HG03575 (cell line): ENCODE measurements around the gene MAVS.
"Not testable (repeated sequence)": the region's sequence is repeated elsewhere in the genome, so short reads cannot be mapped to it uniquely, and the experiment has no call there.

Experiments used
- ATAC-seq: cut with Tn5 transposase; IDR thresholded peaks from one replicate; pipeline ENCODE4 v1.9.1; 2021; ENCODE audit not compliant: unreplicated experiment, insufficient number of reproducible peaks, low FRiP score; ENCODE audit errors: extremely low read depth

Gene MAVS

GRCh38 chr20:3843490-3843889, 3.1 kb upstream of the MAVS start:
- no peak for ATAC-seq

GRCh38 chr20:3843990-3844619, 2.5 kb upstream of the MAVS start:
- ATAC-seq = not testable (repeated sequence)

- no peak for ATAC-seq
Observed at GRCh38 chr20:3846378-3846739, 275 bp upstream of the MAVS start.

- no peak for ATAC-seq
Observed at GRCh38 chr20:3847429-3847940, 851 bp downstream of the MAVS start.

- no peak for ATAC-seq
Observed at GRCh38 chr20:3848565-3848964, 1.9 kb downstream of the MAVS start.

GRCh38 chr20:3854462-3854871, 7.8 kb downstream of the MAVS start:
- ATAC-seq = no peak

- ATAC-seq = no peak
Observed at GRCh38 chr20:3857405-3857804, 10.8 kb downstream of the MAVS start.

- no peak for ATAC-seq
Observed at GRCh38 chr20:3858689-3859088, 12.1 kb downstream of the MAVS start.

GRCh38 chr20:3861191-3861590, 14.6 kb downstream of the MAVS start:
- ATAC-seq = no peak

- ATAC-seq = no peak
Observed at GRCh38 chr20:3862333-3862732, 15.7 kb downstream of the MAVS start.

GRCh38 chr20:3863317-3863716, 16.7 kb downstream of the MAVS start:
- ATAC-seq = no peak

GRCh38 chr20:3864518-3864917, 17.9 kb downstream of the MAVS start:
- ATAC-seq = no peak

- ATAC-seq = no peak
Observed at GRCh38 chr20:3865152-3865886, 18.7 kb downstream of the MAVS start.

- ATAC-seq = no peak
Observed at GRCh38 chr20:3865887-3866407, 19.3 kb downstream of the MAVS start.

- ATAC-seq = no peak
Observed at GRCh38 chr20:3866464-3866863, 19.8 kb downstream of the MAVS start.

GRCh38 chr20:3867802-3868201, 21.2 kb downstream of the MAVS start:
- ATAC-seq = no peak

- ATAC-seq = no peak
Observed at GRCh38 chr20:3869839-3870634, 23.4 kb downstream of the MAVS start.

- ATAC-seq = no peak
Observed at GRCh38 chr20:3871550-3872265, 25.1 kb downstream of the MAVS start.

- no peak for ATAC-seq
Observed at GRCh38 chr20:3873507-3873906, 26.9 kb downstream of the MAVS start.
